HepG2 (cell line): ENCODE results near the gene TMEM135. TPM values are rescaled to one million over a fixed set of nuclear protein-coding genes. Genes with fewer than 3 reads are reported as not detected.
A peak's percentile ranks its signal among the peaks of the same experiment; 100 is the strongest.

ENCODE experiments used
- ATAC-seq: fragments of 200-7000 bp; cut with Tn5 transposase; 3 replicates; pipeline ENCODE4 v1.9.1; 2020; ENCODE audit warnings: mild to moderate bottlenecking, moderate library complexity
- Bru-seq: library from RNA; stranded (reverse); fragments of 400-500 nt; gene quantifications from one replicate; lab custom pipeline; 2021; lab: Mats Ljungman, UMichigan
- BruChase-seq, 2 experiments: library from RNA; stranded (reverse); fragments of 400-500 nt; gene quantifications; one replicate each; lab custom pipeline; 2021; lab: Mats Ljungman, UMichigan
- BruUV-seq: library from RNA; stranded (reverse); fragments of 400-500 nt; replicated peaks from 2 replicates; lab custom pipeline; 2021; lab: Mats Ljungman, UMichigan
- CTCF ChIA-PET: fragments of 300-600 bp; formaldehyde crosslinking; extraction: SDS; loops from one replicate; lab custom pipeline; 2021; ENCODE audit warnings: low total read pairs, inconsistent platforms, low intra/inter-chr PET ratio; lab: Yijun Ruan, JAX
- POLR2A ChIA-PET: fragments of 350-600 bp; sonication (Branson Sonifier 250); formaldehyde crosslinking; loops from one replicate; lab custom pipeline; 2020; ENCODE audit warnings: antibody characterized with exemption, inconsistent platforms; lab: Yijun Ruan, JAX
- DNase-seq: peaks from one replicate; pipeline ENCODE4 v3.0.0-alpha.2; 2015; ENCODE audit warnings: low spot score
- FAIRE-seq: peaks from 3 replicates; lab custom pipeline; 2011; peaks lifted over from hg19 to GRCh38; lab: Jason Lieb, UNC
- H2AFZ ChIP-seq: one replicate; pipeline ENCODE4 v1.6.1; 2011; ENCODE audit warnings: low read length, inconsistent platforms
- H3K27ac ChIP-seq: fragments of 300-600 bp; 3 replicates; pipeline ENCODE4 v1.8.0; 2011; ENCODE audit warnings: mixed run types, mild to moderate bottlenecking, mixed read lengths, low read length, inconsistent platforms; ENCODE audit not compliant: insufficient read depth; ENCODE audit errors: extremely low read length
- H3K27me3 ChIP-seq, 2 experiments: fragments of 200-600 bp in 1 of 2; 2 replicates in 1 of 2; 3 replicates in 1 of 2; pipeline versions ENCODE4 v1.6.0 to v1.8.0; 2011; ENCODE audit warnings: low read length in 2 of 2, mild to moderate bottlenecking in 2 of 2, moderate library complexity in 2 of 2, inconsistent platforms in 1 of 2; ENCODE audit not compliant: insufficient read depth in 2 of 2, control insufficient read depth in 1 of 2
- H3K36me3 ChIP-seq, 2 experiments: fragments of 200-600 bp in 1 of 2; replicated peaks in 1 of 2; 2 replicates in 1 of 2; 3 replicates in 1 of 2; pipeline versions ENCODE4 v1.5.1 to v1.8.0; 2011; ENCODE audit warnings: low read length in 2 of 2, inconsistent platforms in 1 of 2; ENCODE audit not compliant: insufficient read depth in 2 of 2, control insufficient read depth in 1 of 2
- H3K4me1 ChIP-seq: 2 replicates; pipeline ENCODE4 v1.5.1; 2012; ENCODE audit warnings: low read length, inconsistent platforms; ENCODE audit not compliant: insufficient read depth
- H3K4me2 ChIP-seq: 2 replicates; pipeline ENCODE4 v1.6.0; 2011; ENCODE audit warnings: low read depth, low read length, inconsistent platforms
- H3K4me3 ChIP-seq, 3 experiments: fragments of 200-600 bp in 1 of 3; sonication (generic), shearing (Covaris generic) in 1 of 3; replicated peaks in 1 of 3; 2 replicates each; pipeline ENCODE4 v1.5.1; 2011 to 2016; ENCODE audit warnings: low read length in 3 of 3, inconsistent platforms in 2 of 3, low read depth in 2 of 3, mild to moderate bottlenecking in 2 of 3, control low read depth in 1 of 3, mixed read lengths in 1 of 3; ENCODE audit not compliant: insufficient read depth in 1 of 3
- H3K79me2 ChIP-seq: one replicate; pipeline ENCODE4 v1.6.1; 2011; ENCODE audit warnings: low read length, inconsistent platforms; ENCODE audit not compliant: insufficient read depth
- H3K9ac ChIP-seq: 2 replicates; pipeline ENCODE4 v1.6.0; 2011; ENCODE audit warnings: mild to moderate bottlenecking, low read depth, low read length, inconsistent platforms; ENCODE audit not compliant: insufficient read depth
- H3K9me3 ChIP-seq: 2 replicates; pipeline ENCODE4 v1.5.1; 2012; ENCODE audit warnings: mild to moderate bottlenecking, low read length
- H4K20me1 ChIP-seq: 2 replicates; pipeline ENCODE4 v1.6.0; 2011; ENCODE audit warnings: inconsistent platforms, mild to moderate bottlenecking, low read length, moderate library complexity; ENCODE audit not compliant: insufficient read depth
- ELF1 ChIP-seq: sonication (generic); formaldehyde crosslinking; IDR thresholded peaks from 2 replicates; pipeline ENCODE4 v1.4.0; 2020; ENCODE audit warnings: missing genetic modification reagents
- HNRNPH1 ChIP-seq: fragments of 200-400 bp; formaldehyde crosslinking; optimal IDR thresholded peaks from 2 replicates; pipeline ENCODE3; 2017; ENCODE audit warnings: mild to moderate bottlenecking, low read depth, low read length
- MXI1 ChIP-seq: IDR thresholded peaks from 3 replicates; pipeline ENCODE4 v1.6.1; 2012; ENCODE audit warnings: low read depth, low read length, inconsistent platforms, borderline replicate concordance
- PTBP1 ChIP-seq: fragments of 200-400 bp; formaldehyde crosslinking; IDR thresholded peaks from 2 replicates; pipeline ENCODE4 v1.6.1; 2018; ENCODE audit warnings: low read length, low read depth; ENCODE audit not compliant: poor library complexity, severe bottlenecking
- ZBTB49 ChIP-seq: sonication (generic); formaldehyde crosslinking; IDR thresholded peaks from 2 replicates; pipeline ENCODE4 v1.4.0; 2020; ENCODE audit warnings: missing genetic modification reagents, borderline replicate concordance
- ZFX ChIP-seq: sonication (generic); formaldehyde crosslinking; IDR thresholded peaks from 2 replicates; pipeline ENCODE4 v1.4.0; 2020; ENCODE audit warnings: mild to moderate bottlenecking, low read depth, missing genetic modification reagents, moderate library complexity
- ZNF225 ChIP-seq: sonication (generic); formaldehyde crosslinking; IDR thresholded peaks from 2 replicates; pipeline ENCODE4 v1.4.0; 2020; ENCODE audit warnings: mild to moderate bottlenecking, missing genetic modification reagents
- ZNF501 ChIP-seq: sonication (generic); formaldehyde crosslinking; IDR thresholded peaks from 2 replicates; pipeline ENCODE4 v1.5.1; 2020; ENCODE audit warnings: mild to moderate bottlenecking, moderate library complexity, missing genetic modification reagents
- ZSCAN30 ChIP-seq: sonication (generic); formaldehyde crosslinking; IDR thresholded peaks from 2 replicates; pipeline ENCODE4 v1.5.0; 2020; ENCODE audit warnings: mild to moderate bottlenecking, missing genetic modification reagents
- WGBS: methylation state at CpG from one replicate; pipeline ENCODE4 v1.1.6; 2017; ENCODE audit warnings: low lambda C conversion rate; 5-methylcytosine and 5-hydroxymethylcytosine counted together
- in situ Hi-C: cut with HindIII; loops from 2 replicates; pipeline ENCODE4 v1.10.0; 2017; ENCODE audit warnings: low pct_unique_long_range_greater_than_20kb; ENCODE audit not compliant: extremely low pct_ligation_motif_present
- intact Hi-C: fragments of 100-400 bp; cut with micrococcal nuclease; formaldehyde crosslinking; loops from one replicate; pipeline ENCODE4 v1.10.0; 2022; ENCODE audit not compliant: unreplicated experiment
- long read RNA-seq, 2 experiments: library from RNA in 1 of 2; library from polyadenylated mRNA in 1 of 2; stranded (forward) in 1 of 2; unstranded in 1 of 2; transcript quantifications; one replicate each; pipeline ENCODE4 v2.0.0, GENCODE V29; 2019 to 2022
- polyA minus RNA-seq, 3 experiments: library from RNA; depleted of rRNA, polyadenylated mRNA; stranded (reverse); fragments of >200 nt; gene quantifications; 2 replicates each; pipeline ENCODE4 v1.2.3, GENCODE V29; 2011; ENCODE audit warnings: low replicate concordance in 1 of 3
- polyA plus RNA-seq, 8 experiments: library from polyadenylated mRNA; depleted of rRNA in 3 of 8; stranded (reverse) in 7 of 8; unstranded in 1 of 8; fragments of >200 nt; fragmentation: Illumina TruSeq in 4 of 8; extraction: Trizol in 4 of 8; gene quantifications; 2 replicates each; pipeline versions ENCODE4 v1.2.1 to v1.2.3, GENCODE V29; 2011 to 2016; ENCODE audit warnings: low read depth in 4 of 8, missing spikeins in 1 of 8, mixed read lengths in 1 of 8; ENCODE audit not compliant: insufficient read depth in 1 of 8
- total RNA-seq, 5 experiments: library from RNA; depleted of rRNA; stranded (reverse); fragments of >200 nt; fragmentation: Illumina TruSeq; extraction: Trizol; gene quantifications; 2 replicates each; pipeline ENCODE4 v1.2.3, GENCODE V29; 2016; ENCODE audit warnings: low read depth in 1 of 5

TMEM135 gene
- total RNA-seq (2016; rRNA removed; fragmentation: Illumina TruSeq; extraction: Trizol) (88.9 and 137 TPM in 2 replicates), polyA plus RNA-seq (2011; rRNA removed) (29.8 and 36.6 TPM in 2 replicates), polyA minus RNA-seq (2011; rRNA and poly(A)+ RNA removed; ENCODE audit: low replicate concordance) (29.8 and 153 TPM in 2 replicates), Bru-seq, nascent RNA (percentile 92 among the genes with signal in this experiment), BruChase-seq, experiment 1, labeled RNA remaining after a 6-hour chase (percentile 78 among the genes with signal in this experiment), BruChase-seq, experiment 2, labeled RNA remaining after a 2-hour chase (percentile 86 among the genes with signal in this experiment)
- 13.8 and 23.1 TPM in 2 replicates for total RNA-seq (2016; cell fraction: cytosol; rRNA removed; fragmentation: Illumina TruSeq; extraction: Trizol; ENCODE audit: low read depth)
- total RNA-seq (2016; cell fraction: insoluble cytoplasmic fraction; rRNA removed; fragmentation: Illumina TruSeq; extraction: Trizol), result 89.3 and 110 TPM in 2 replicates
- total RNA-seq (2016; cell fraction: membrane; rRNA removed; fragmentation: Illumina TruSeq; extraction: Trizol), result 53.8 and 64.4 TPM in 2 replicates
- 114 and 120 TPM in 2 replicates for total RNA-seq (2016; cell fraction: nucleus; rRNA removed; fragmentation: Illumina TruSeq; extraction: Trizol)
- polyA plus RNA-seq (2011; cell fraction: cytosol; rRNA removed), result 22.7 and 40.1 TPM in 2 replicates
- 31.7 and 48.3 TPM in 2 replicates for polyA plus RNA-seq (2011; cell fraction: nucleus; rRNA removed)
- polyA plus RNA-seq (2012), result 28.2 and 36.9 TPM in 2 replicates
- 4.8 and 5.5 TPM in 2 replicates for polyA plus RNA-seq (2016; cell fraction: cytosol; fragmentation: Illumina TruSeq; extraction: Trizol; ENCODE audit: low read depth)
- polyA plus RNA-seq (2016; cell fraction: insoluble cytoplasmic fraction; fragmentation: Illumina TruSeq; extraction: Trizol; ENCODE audit: low read depth), result 68.6 and 71.6 TPM in 2 replicates
- 17.9 and 19.7 TPM in 2 replicates for polyA plus RNA-seq (2016; cell fraction: membrane; fragmentation: Illumina TruSeq; extraction: Trizol; ENCODE audit: low read depth)
- 49.6 and 80.2 TPM in 2 replicates for polyA plus RNA-seq (2016; cell fraction: nucleus; fragmentation: Illumina TruSeq; extraction: Trizol; ENCODE audit: insufficient read depth, low read depth)
- polyA minus RNA-seq (2011; cell fraction: cytosol; rRNA and poly(A)+ RNA removed), result 48.6 and 52.1 TPM in 2 replicates
- polyA minus RNA-seq (2011; cell fraction: nucleus; rRNA and poly(A)+ RNA removed), result 145 and 211 TPM in 2 replicates
- long read RNA-seq, experiment 1, transcript TMEM135-202 (14 exons, 3,938 nt), result minor isoform, 6 of 33 reads
- long read RNA-seq, experiment 1, transcript TMEM135-201 (15 exons, 2,433 nt), result major isoform, 22 of 33 reads
- long read RNA-seq, experiment 1, partial matches to known transcripts, result 2 of 33 reads
- long read RNA-seq, experiment 1, other reads (novel, unspliced or antisense), result 2 of 33 reads
- long read RNA-seq, experiment 2, partial matches to known transcripts, result 2 of 76 reads
- long read RNA-seq, experiment 2, other reads (novel, unspliced or antisense), result 73 of 76 reads

GRCh38 chr11:87037450-87038234 lies at the start of gene TMEM135:
Gene TMEM135, plus strand, starts transcription at chr11:87037934. Its CDS starts 112 bp downstream, at chr11:87038046.
- Histone ChIP-seq H3K9me3 (no peaks in the 10 kb centered on the region), H3K4me1 (peaks cover 60% of the 10 kb centered on the region), H3K79me2 (peaks cover 48% of the 10 kb centered on the region), H3K36me3 (0 out of 5 replicates have a peak, but pooled peaks cover 0 to 5% of the 10 kb centered on the region in 2 experiments), H4K20me1 (peaks cover 4% of the 10 kb centered on the region), H3K9ac (peak within 1 kb of the TSS; percentile 91), H2AFZ (no peak within 1 kb of the TSS), H3K27me3 (no peaks in the 10 kb centered on the region; a peak in 1 of 5 replicates), H3K4me2 (peak within 1 kb of the TSS; percentile 86), H3K27ac (peak within 1 kb of the TSS; percentile 95), H3K4me3 (peak within 1 kb of the TSS; percentile 79 to 98 (median 93))
- ATAC-seq (peak; percentile 96), DNase-seq (peak; percentile 94), FAIRE-seq (peak; percentile 79)
- intact Hi-C loops, result loop anchor here (1.0 to 5.0 kb wide), 6 partner anchors 8 to 97 kb away; partner anchors contain the start of gene FZD4
- 2% methylated on average over 20 of the region's 66 CpGs for WGBS
- in situ Hi-C loops, result loop anchor here (5.0 kb wide), 2 partner anchors 35 to 85 kb away; no protein-coding TSS in a partner anchor
- BruUV-seq, result no TSS peak
- CTCF ChIA-PET, result interaction anchor here (0.5 to 1.2 kb wide), 2 partner anchors 59 to 81 kb away, joined by 3 to 4 read pairs; no protein-coding TSS in a partner anchor
- POLR2A ChIA-PET, result interaction anchor here (0.7 to 3.2 kb wide), 25 partner anchors 8 to 970 kb away, joined by 3 to 57 read pairs (median 4); partner anchors contain the start of gene FZD4
- TF ChIP-seq PTBP1 (no peak), ZNF501 (CRISPR knock-in tag) (peak; percentile 92), ELF1 (CRISPR knock-in tag) (0 out of 2 replicates have a peak, but pooled peaks have one; percentile 32), ZBTB49 (CRISPR knock-in tag) (no peak), MXI1 (peak; percentile 72; the same call in 2 of the 3 replicates), ZNF225 (CRISPR knock-in tag) (no peak), ZFX (CRISPR knock-in tag) (peak; percentile 12; the same call in 1 of the 2 replicates), HNRNPH1 (no peak), ZSCAN30 (CRISPR knock-in tag) (no peak)
